Esophagus squamous epithelium (tissue), 4 donors: ENCODE measurements around the gene OPALIN.

Source experiments
- POLR2A ChIP-seq, 4 donors: fragments of 450-650 bp; IDR thresholded peaks; one replicate each; pipeline ENCODE4 v1.6.1; 2017; ENCODE audit warnings: antibody characterized with exemption in 4 of 4, mild to moderate bottlenecking in 4 of 4, moderate library complexity in 3 of 4
- TF ChIP-seq, protein P1 (sequence below), 6 experiments: fragments of 450-650 bp in 4 of 6; fragments of 200-600 bp in 2 of 6; sonication (generic) in 2 of 6; IDR thresholded peaks; one replicate each; pipeline ENCODE4 v1.5.1; 2016 to 2019; ENCODE audit warnings: antibody characterized with exemption in 6 of 6, mild to moderate bottlenecking in 4 of 6, moderate library complexity in 4 of 6

DNA sequence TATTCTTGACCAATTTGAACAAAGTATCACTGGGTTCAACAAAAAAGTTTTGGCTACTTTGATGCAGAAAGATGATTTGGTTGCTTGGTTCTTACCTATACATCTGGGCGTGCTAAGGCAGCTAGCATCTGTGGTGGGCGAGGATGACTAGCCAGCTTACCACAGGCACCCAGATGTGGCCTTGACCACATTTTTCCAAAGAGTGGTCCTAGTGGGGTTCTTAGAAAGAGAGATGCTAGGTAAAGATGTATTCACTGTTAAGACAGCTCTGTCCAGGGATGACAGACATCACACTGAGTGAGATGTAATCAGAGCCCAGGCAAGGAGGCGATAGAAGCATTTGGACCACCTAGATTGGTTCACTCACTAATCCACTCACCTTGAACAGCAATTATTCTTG lies 53.8 kb downstream of the OPALIN start:
- TF ChIP-seq, protein P1, sequence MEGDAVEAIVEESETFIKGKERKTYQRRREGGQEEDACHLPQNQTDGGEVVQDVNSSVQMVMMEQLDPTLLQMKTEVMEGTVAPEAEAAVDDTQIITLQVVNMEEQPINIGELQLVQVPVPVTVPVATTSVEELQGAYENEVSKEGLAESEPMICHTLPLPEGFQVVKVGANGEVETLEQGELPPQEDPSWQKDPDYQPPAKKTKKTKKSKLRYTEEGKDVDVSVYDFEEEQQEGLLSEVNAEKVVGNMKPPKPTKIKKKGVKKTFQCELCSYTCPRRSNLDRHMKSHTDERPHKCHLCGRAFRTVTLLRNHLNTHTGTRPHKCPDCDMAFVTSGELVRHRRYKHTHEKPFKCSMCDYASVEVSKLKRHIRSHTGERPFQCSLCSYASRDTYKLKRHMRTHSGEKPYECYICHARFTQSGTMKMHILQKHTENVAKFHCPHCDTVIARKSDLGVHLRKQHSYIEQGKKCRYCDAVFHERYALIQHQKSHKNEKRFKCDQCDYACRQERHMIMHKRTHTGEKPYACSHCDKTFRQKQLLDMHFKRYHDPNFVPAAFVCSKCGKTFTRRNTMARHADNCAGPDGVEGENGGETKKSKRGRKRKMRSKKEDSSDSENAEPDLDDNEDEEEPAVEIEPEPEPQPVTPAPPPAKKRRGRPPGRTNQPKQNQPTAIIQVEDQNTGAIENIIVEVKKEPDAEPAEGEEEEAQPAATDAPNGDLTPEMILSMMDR (IDR thresholded peaks at IDR 0.05), result no peak
- no peak for TF ChIP-seq POLR2A (IDR thresholded peaks at IDR 0.05)
